HG03521 (cell line): Measurements from ENCODE around the gene FIGNL2.

Source experiments
- ATAC-seq: cut with Tn5 transposase; IDR thresholded peaks from one replicate; pipeline ENCODE4 v1.9.1; 2021; ENCODE audit warnings: mild to moderate bottlenecking, moderate library complexity; ENCODE audit not compliant: unreplicated experiment

Gene FIGNL2

DNA sequence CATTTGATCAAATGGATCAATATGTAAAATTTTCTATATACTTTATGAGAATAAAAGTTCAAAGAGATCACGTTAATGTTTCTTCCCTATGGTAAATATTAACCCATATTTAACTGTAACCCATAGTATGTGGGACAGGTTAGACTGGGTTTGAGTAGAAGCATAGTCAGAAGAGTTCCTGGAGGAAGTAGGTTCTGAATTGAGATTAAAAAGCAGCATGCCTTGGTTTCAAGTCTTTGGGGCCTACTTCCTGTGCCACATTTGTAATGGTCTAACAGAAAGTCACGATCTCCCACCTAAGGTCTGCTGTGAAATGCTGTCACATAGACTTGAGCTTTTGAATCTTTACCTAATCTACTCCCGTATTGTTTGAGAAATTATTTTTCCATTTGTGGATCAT lies 63.8 kb downstream of the FIGNL2 start:
- no peak for ATAC-seq

DNA sequence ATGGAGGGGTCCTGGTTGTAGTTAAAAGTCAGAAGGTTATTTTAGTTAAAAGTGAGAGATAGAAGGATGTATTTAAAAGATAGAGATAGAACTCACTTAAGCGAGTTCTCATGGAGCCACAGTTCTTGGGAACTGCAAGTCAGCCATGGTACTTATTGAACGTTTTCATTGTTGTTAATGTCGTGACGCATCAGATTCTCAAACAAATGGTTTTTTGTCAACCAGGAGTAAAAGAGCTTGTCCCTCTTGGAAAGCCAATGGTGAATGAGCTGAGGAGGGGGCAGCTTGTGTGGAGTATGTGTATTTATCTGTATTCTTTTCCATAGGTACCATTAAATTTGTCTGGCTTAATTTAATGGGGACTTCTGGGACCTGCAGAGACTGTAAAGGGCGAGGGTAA lies 68.6 kb downstream of the FIGNL2 start:
- ATAC-seq, result no peak

DNA sequence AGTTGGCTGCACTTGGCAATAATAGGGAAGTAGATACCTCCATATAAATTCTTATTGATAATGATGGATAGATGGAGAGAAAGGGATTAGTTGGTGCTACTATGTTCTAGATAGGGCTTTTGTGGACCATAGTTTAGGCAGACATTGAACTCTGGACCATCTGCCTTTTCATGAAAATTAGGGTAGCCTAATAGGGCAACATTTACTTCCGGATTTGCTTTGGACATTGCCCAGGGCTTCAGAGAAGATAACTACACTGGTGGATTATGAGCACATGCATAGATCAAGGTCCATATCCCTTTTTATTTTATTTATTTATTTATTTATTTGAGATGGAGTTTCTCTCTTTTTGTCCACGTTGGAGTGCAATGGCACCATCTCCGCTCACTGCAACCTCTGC lies 70.5 kb downstream of the FIGNL2 start:
- no peak for ATAC-seq

DNA sequence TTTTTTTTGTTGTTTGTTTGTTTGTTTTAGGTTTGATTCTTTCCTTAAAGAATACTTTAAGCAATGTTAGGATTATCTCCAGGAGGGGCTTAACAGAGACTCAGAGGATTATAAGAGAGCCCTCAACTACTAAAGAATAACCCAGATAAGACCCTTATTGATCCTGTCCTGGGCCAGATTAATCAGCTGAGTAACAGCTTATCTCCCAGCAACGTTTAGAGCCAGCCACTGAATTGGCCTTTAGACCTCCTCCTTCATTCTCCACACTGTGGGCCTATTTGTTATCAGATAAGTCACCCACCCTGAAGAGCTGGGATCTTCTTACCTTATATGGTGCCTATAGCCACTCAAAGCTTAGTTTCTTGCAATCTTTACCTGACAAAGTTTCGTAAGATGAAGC lies 71.1 kb downstream of the FIGNL2 start:
- no peak for ATAC-seq

DNA sequence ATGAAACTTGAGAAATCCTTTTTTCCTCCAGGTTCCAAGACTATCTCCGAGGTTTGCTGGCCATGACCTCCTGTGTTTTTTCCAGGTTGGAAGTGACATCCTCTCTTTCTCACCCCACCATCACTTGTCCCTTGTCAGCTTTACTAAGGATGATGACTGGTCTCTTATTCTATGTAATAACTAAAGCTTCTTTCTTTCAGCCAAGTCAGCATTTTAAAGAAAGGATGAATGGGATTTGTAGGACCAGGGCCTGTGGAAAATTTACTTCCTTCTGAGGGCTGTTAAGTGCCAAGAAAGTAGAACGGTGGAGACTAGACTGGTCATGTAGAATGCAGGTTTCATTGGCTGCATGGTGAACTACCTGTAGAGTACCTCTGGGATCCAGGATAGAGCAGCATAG lies 73.6 kb downstream of the FIGNL2 start:
- ATAC-seq, result no peak

DNA sequence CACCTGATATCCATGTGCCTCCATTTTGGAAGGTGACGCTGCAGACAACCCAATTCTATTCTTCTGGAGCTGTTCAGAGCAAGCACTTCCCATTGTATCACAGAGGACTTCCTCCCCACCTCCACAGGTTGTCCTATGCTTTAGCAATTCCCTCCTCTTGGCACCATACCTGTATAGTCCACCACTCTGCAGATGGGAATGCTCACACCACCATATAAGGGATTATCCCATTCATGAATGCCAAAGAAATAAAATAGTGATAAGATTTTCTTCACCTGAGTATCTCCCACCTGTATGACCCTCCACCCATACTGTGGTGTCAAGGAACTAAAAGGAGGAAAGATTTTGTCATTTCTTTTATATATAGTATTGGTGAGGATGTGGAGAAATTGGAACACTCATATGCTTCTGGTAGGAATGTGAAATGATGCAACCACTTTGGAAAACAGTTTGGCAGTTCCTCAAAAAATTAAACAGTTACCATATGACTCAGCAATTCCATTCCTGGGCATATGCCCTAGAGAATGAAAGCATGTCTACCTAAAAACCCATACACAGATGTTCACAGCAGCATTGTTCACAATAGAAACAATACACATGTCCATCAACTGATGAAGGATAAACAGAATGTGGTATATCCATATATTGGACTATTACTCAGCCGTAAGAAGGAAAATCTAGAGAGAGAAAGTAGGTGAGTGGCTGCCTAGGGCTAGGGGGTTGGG lies 75.2 kb downstream of the FIGNL2 start:
- ATAC-seq, result no peak

DNA sequence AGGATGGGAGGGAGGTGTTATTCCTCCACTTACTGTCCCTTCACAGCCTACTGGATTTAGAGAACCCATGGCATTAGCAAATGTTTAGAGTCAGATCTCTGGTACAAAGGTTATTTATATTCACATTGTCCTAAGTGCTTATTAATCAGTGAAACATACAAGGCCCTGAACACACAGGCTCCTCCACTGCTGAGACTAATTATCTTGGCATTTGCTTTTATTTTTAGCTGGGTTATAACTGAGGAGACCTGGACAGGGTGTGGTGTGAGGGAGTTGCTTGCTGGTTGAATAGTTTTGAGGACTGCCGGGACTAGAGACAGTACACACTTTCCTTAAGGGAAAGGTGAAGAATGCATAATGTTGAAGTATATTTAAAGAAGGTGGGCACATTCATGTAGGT lies 77.5 kb downstream of the FIGNL2 start:
- no peak for ATAC-seq
